ENCODE measurements around the gene KRT14. TPM values are rescaled to one million over a fixed set of nuclear protein-coding genes. Genes with fewer than 3 reads are reported as not detected.

KRT14 gene
- total and polyA plus RNA-seq, 8 donors = 0.35 to 2.0 (median 1.2) TPM; not detected in 1

DNA sequence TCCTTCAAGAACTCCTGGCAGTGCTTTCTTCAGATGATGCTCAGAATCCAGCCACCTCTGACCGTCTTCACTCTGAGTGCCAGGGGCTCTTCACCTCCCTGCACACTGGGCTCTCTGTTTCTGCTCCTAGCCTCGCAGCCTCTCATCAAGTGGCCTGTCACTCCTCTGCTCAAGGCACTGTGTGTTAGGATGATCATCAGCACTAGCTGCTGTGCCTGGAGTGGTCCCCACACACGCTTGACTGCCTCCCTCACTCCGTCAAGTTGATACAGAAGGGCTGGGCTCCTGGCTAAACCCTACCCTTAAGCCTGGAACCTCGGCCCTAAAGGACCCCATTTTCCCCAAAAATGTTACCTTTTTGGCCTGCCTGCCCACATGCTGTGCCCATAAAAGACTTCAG is 30.4 kb downstream of the KRT14 start:
- Histone ChIP-seq H3K27ac (no peak overlapping the region), H3K36me3 (no peaks in the 10 kb centered on the region)
- intact Hi-C loops (cut with DNase I) = no loop called here

DNA sequence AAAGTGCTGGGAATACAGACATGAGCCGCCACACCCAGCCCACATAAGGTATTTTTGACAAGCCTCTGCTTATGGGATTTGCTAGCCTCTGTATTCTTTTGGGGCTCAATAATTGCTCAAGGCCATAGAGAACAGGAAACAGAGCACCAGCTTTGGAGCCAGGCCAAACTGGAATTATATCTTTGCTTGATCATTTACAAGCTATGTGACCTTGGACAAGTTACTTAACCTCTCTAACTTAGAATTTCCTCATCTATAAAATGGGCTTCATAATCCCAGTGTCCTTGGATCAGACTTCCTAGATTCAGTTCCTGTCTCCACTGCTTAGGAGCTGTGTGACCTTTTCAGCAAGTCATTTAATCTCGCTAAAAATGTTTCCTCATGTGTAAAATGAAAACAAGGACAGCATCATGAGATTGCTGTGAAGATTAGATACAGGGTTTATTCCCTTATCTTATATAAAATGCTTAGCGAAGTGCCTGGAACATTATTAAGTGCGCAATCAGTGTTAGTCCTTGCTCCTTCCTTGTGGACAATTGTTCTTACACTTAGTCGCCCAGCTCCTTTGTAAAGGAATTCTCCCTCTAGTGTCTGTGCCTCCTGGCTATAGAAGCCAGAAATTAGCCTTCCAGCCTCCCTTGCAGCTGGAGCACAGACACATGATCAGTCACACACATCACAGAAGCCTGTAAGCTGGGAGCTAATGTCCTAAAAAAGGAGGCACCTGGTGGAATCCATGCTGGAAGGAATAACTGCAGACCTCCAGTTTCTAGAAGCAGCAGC is 31.4 kb downstream of the KRT14 start:
- Histone ChIP-seq H3K4me1 (no peaks in the 10 kb centered on the region), H3K4me3 (no peak overlapping the region), H3K36me3 (no peaks in the 10 kb centered on the region), H3K9me3 (no peaks in the 10 kb centered on the region), H3K27ac (no peak overlapping the region), H3K27me3 (peaks cover 0 to 25% of the 10 kb centered on the region in 2 donors)
- ATAC-seq (no peak), DNase-seq (no peak)
- TF ChIP-seq, protein P1, sequence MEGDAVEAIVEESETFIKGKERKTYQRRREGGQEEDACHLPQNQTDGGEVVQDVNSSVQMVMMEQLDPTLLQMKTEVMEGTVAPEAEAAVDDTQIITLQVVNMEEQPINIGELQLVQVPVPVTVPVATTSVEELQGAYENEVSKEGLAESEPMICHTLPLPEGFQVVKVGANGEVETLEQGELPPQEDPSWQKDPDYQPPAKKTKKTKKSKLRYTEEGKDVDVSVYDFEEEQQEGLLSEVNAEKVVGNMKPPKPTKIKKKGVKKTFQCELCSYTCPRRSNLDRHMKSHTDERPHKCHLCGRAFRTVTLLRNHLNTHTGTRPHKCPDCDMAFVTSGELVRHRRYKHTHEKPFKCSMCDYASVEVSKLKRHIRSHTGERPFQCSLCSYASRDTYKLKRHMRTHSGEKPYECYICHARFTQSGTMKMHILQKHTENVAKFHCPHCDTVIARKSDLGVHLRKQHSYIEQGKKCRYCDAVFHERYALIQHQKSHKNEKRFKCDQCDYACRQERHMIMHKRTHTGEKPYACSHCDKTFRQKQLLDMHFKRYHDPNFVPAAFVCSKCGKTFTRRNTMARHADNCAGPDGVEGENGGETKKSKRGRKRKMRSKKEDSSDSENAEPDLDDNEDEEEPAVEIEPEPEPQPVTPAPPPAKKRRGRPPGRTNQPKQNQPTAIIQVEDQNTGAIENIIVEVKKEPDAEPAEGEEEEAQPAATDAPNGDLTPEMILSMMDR (IDR thresholded peaks at IDR 0.05) = no peak
- intact Hi-C loops (cut with DNase I) = no loop called here

More for the DNA sequence above, 30.4 kb downstream of the KRT14 start:
- Histone ChIP-seq H3K4me1 (no peaks in the 10 kb centered on the region), H3K4me3 (no peak overlapping the region), H3K9me3 (no peaks in the 10 kb centered on the region), H3K27me3 (peaks cover 0 to 28% of the 10 kb centered on the region in 2 donors)
- TF ChIP-seq, protein P1 (IDR thresholded peaks at IDR 0.05) = no peak
- DNase-seq (no peak), ATAC-seq (no peak)

DNA sequence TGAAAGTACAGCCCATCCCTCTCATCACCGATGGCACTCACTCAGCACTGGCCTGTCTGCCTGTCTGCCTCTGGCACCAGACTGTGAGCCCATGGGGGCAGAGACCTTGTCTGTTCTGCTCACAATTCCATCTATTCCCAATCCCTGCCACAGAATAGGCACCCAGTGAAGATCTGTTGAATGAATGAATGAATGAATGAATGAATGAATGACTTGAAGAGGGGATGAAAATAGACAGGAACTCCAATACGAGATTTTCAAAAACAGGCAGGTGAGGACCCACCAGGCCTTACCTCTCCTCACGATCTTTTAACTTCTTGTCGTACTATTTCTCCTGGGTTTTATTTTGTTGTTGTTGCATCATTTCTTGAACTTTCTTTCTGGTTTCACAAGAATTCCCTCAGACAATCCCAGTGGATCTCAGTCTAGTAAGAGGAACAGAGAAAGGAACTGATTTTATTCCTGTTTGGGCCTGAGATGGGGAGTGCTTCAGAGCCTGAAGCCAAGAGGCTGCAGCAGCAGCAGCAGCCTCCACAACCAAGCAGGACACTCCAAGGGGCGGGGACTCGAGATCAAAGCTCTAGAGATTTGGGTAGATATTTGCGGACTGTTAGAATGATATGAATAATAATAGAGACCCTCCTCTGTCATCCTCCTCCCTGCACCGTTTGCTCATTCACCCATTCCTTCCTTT is 32.6 kb downstream of the KRT14 start:
- H3K4me1 ChIP-seq = peaks cover under 1 to 5% of the 10 kb centered on the region in 2 donors
- intact Hi-C loops (cut with DNase I) = loop anchor here in 1 of 2 donors (5.0 kb wide), 1 partner anchor 103 kb away; no protein-coding TSS in a partner anchor
- H3K36me3 ChIP-seq = no peaks in the 10 kb centered on the region
- no peak overlapping the region for H3K4me3 ChIP-seq
- DNase-seq = no peak
- ATAC-seq = no peak
- H3K27me3 ChIP-seq = peaks cover 0 to 16% of the 10 kb centered on the region in 2 donors
- TF ChIP-seq, protein P1 (IDR thresholded peaks at IDR 0.05) = no peak
- no peaks in the 10 kb centered on the region for H3K9me3 ChIP-seq
- no peak overlapping the region for H3K27ac ChIP-seq

DNA sequence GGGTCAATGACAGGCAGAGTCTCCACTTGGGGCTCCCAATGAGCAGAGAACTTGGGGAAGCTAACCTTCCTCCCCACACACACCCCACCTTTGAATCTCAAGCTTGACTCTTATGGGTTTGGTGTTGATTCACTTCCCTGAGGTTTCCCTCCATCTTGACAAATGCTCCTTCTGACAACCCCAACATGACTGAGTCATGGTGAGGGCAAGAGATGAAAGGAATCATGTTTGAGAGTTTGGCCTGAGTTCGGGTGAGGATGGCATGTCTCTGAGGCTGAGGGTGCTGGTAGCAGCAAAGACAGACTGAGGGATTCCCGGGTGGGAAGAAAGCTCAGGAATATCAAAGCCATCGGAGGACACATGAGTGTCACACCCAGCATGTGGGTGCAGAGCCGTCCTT is 33.5 kb downstream of the KRT14 start:
- no peak for ATAC-seq
- H3K36me3 ChIP-seq = no peaks in the 10 kb centered on the region
- H3K27me3 ChIP-seq = peaks cover 0 to 22% of the 10 kb centered on the region in 2 donors
- TF ChIP-seq, protein P1 (IDR thresholded peaks at IDR 0.05) = no peak
- H3K4me3 ChIP-seq = no peak overlapping the region
- intact Hi-C loops (cut with DNase I) = loop anchor here in 1 of 2 donors (5.0 kb wide), 1 partner anchor 104 kb away; no protein-coding TSS in a partner anchor
- H3K4me1 ChIP-seq = peaks cover 10 to 15% of the 10 kb centered on the region in 2 donors
- no peaks in the 10 kb centered on the region for H3K9me3 ChIP-seq
- no peak for DNase-seq
- no peak overlapping the region for H3K27ac ChIP-seq

DNA sequence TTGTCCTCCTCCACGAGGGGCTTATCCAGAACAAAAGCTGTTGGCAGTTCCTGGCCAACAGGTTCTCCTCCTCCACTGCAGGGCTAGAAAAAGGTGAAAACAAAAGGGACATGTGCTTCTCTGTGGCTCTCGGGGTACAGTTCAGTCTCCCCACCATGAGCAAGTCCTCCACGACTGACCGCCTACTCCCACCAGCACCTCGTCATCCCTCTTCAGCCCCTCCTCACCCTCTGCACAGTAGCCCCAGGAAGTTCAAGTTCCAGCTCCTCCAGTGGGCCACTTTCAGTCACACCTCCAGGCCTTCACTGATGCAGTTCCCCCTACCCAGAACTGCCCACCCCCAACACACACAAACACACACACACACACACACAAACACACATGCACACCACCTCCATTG is 34.2 kb downstream of the KRT14 start:
- Histone ChIP-seq H3K27ac (no peak overlapping the region), H3K4me1 (peaks cover 16 to 22% of the 10 kb centered on the region in 2 donors), H3K27me3 (peaks cover 0 to 23% of the 10 kb centered on the region in 2 donors), H3K36me3 (no peaks in the 10 kb centered on the region), H3K9me3 (no peaks in the 10 kb centered on the region), H3K4me3 (no peak overlapping the region)
- TF ChIP-seq, protein P1 (IDR thresholded peaks at IDR 0.05) = no peak
- DNase-seq (no peak), ATAC-seq (no peak)
- intact Hi-C loops (cut with DNase I) = loop anchor here in 1 of 2 donors (5.0 kb wide), 1 partner anchor 105 kb away; no protein-coding TSS in a partner anchor
